CD4-positive, alpha-beta T cell (primary cell): ENCODE results near the gene CASKIN2. TPM values are rescaled to one million over a fixed set of nuclear protein-coding genes. Genes with fewer than 3 reads are reported as not detected.

ENCODE experiments used
- ATAC-seq: fragments of 200-7000 bp; cut with Tn5 transposase; one replicate; pipeline ENCODE4 v1.10.0; 2022; ENCODE audit warnings: mild to moderate bottlenecking; ENCODE audit not compliant: poor library complexity
- CTCF ChIA-PET: fragments of 350-600 bp; sonication (Branson Sonifier 250); formaldehyde crosslinking; loops from one replicate; lab custom pipeline; 2021; ENCODE audit warnings: antibody characterized with exemption, inconsistent platforms; lab: Charles Lee
- POLR2A ChIA-PET: fragments of 350-600 bp; sonication (Branson Sonifier 250); formaldehyde crosslinking; loops from one replicate; lab custom pipeline; 2021; ENCODE audit warnings: antibody characterized with exemption, inconsistent platforms; lab: Charles Lee
- DNase-seq, 14 experiments: peaks; one replicate each; pipeline ENCODE4 v3.0.0-alpha.2; 2013 to 2020; ENCODE audit warnings: mixed read lengths in 2 of 14
- H3K27ac ChIP-seq, 2 donors: one replicate each; pipeline versions ENCODE4 v1.5.1 to v1.7.0; 2013; ENCODE audit warnings: low read length in 2 of 2, low read depth in 1 of 2, mild to moderate bottlenecking in 1 of 2
- H3K27me3 ChIP-seq, 2 experiments: 1 replicate in 1 of 2; 2 replicates in 1 of 2; pipeline versions ENCODE4 v1.6.1 to v1.7.0; 2013; ENCODE audit warnings: low read length in 2 of 2, control low read depth in 1 of 2, mild to moderate bottlenecking in 1 of 2, moderate library complexity in 1 of 2; ENCODE audit not compliant: insufficient read depth in 2 of 2, control insufficient read depth in 1 of 2
- H3K36me3 ChIP-seq: one replicate; pipeline ENCODE4 v1.6.1; 2013; ENCODE audit warnings: low read length, control low read depth; ENCODE audit not compliant: insufficient read depth
- H3K4me1 ChIP-seq: one replicate; pipeline ENCODE4 v1.6.1; 2013; ENCODE audit warnings: low read length, control low read depth; ENCODE audit not compliant: insufficient read depth
- H3K4me3 ChIP-seq: one replicate; pipeline ENCODE4 v1.5.1; 2013; ENCODE audit warnings: mild to moderate bottlenecking, low read length, moderate library complexity
- H3K9me3 ChIP-seq, 2 experiments: 1 replicate in 1 of 2; 2 replicates in 1 of 2; pipeline versions ENCODE4 v1.6.1 to v1.7.0; 2013; ENCODE audit warnings: low read length in 2 of 2, mild to moderate bottlenecking in 2 of 2, control low read depth in 1 of 2, moderate library complexity in 1 of 2; ENCODE audit not compliant: control insufficient read depth in 1 of 2, insufficient read depth in 1 of 2
- H3K27ac Mint-ChIP-seq: one replicate; pipeline ENCODE4 v1.8.0; 2020; ENCODE audit warnings: mixed read lengths
- H3K27me3 Mint-ChIP-seq: one replicate; pipeline ENCODE4 v1.8.0; 2021; ENCODE audit warnings: mixed read lengths
- H3K36me3 Mint-ChIP-seq: one replicate; pipeline ENCODE4 v1.8.0; 2021; ENCODE audit warnings: low read depth, mixed read lengths
- H3K4me1 Mint-ChIP-seq: one replicate; pipeline ENCODE4 v1.8.0; 2021; ENCODE audit warnings: low read depth, mixed read lengths
- H3K4me3 Mint-ChIP-seq: one replicate; pipeline ENCODE4 v1.8.0; 2020; ENCODE audit warnings: mild to moderate bottlenecking, mixed read lengths
- H3K9me3 Mint-ChIP-seq: one replicate; pipeline ENCODE4 v1.8.0; 2020; ENCODE audit warnings: mixed read lengths
- intact Hi-C, 2 experiments: fragments of 100-400 bp; cut with DNase I in 1 of 2; cut with micrococcal nuclease in 1 of 2; formaldehyde crosslinking; loops; one replicate each; pipeline versions ENCODE4 v1.15.1 to v1.9.0; 2023 to 2025; cut with DNase I, micrococcal nuclease
- total RNA-seq, 174 experiments: library from RNA in 2 of 174; stranded (reverse) in 2 of 174; gene quantifications; one replicate each; pipeline ENCODE4 v1.2.3 and lab custom pipeline; 2021 to 2026
- TF ChIP-seq, protein P1 (sequence below): fragments of 200-600 bp; IDR thresholded peaks from one replicate; pipeline ENCODE4 v1.8.0; 2022; ENCODE audit warnings: antibody characterized with exemption, mild to moderate bottlenecking

Gene CASKIN2
- total RNA-seq, 2 experiments from 2014 or later = 0.17 to 0.25 TPM

DNA sequence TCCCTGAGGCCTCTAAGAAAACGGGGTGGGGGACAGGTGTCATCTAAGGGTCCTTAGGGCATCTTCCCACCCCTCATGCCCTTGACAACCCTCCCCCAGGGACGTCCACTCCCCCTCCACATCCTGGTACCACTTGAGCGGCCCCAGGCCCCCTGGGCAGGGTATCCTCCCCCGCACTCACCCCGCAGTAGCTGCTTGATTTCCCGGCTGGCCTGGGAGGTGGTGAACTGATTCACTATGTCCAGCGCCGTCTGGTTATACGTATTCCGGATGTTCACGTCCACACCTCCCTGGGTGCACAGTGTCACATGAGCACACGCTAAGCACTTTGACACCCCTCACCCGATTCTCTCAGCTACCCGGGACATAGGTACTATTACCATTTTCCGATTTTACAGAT lies 9.7 kb downstream of the CASKIN2 start:
- Mint-ChIP-seq H3K27ac (no peak overlapping the region), H3K4me3 (no peak overlapping the region), H3K4me1 (no peaks in the 10 kb centered on the region), H3K9me3 (no peaks in the 10 kb centered on the region), H3K36me3 (no peaks in the 10 kb centered on the region), H3K27me3 (no peaks in the 10 kb centered on the region)
- H3K4me3 ChIP-seq = no peak overlapping the region
- ATAC-seq (no peak), DNase-seq (no peak)
- ChIA-PET POLR2A (no interaction called here), CTCF (no interaction called here)
- H3K27ac ChIP-seq = no peak overlapping the region
- H3K27me3 ChIP-seq = no peaks in the 10 kb centered on the region
- H3K4me1 ChIP-seq = no peaks in the 10 kb centered on the region
- H3K9me3 ChIP-seq = no peaks in the 10 kb centered on the region
- TF ChIP-seq, protein P1, sequence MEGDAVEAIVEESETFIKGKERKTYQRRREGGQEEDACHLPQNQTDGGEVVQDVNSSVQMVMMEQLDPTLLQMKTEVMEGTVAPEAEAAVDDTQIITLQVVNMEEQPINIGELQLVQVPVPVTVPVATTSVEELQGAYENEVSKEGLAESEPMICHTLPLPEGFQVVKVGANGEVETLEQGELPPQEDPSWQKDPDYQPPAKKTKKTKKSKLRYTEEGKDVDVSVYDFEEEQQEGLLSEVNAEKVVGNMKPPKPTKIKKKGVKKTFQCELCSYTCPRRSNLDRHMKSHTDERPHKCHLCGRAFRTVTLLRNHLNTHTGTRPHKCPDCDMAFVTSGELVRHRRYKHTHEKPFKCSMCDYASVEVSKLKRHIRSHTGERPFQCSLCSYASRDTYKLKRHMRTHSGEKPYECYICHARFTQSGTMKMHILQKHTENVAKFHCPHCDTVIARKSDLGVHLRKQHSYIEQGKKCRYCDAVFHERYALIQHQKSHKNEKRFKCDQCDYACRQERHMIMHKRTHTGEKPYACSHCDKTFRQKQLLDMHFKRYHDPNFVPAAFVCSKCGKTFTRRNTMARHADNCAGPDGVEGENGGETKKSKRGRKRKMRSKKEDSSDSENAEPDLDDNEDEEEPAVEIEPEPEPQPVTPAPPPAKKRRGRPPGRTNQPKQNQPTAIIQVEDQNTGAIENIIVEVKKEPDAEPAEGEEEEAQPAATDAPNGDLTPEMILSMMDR = no peak
- no peaks in the 10 kb centered on the region for H3K36me3 ChIP-seq
- intact Hi-C loops = no loop called here

DNA sequence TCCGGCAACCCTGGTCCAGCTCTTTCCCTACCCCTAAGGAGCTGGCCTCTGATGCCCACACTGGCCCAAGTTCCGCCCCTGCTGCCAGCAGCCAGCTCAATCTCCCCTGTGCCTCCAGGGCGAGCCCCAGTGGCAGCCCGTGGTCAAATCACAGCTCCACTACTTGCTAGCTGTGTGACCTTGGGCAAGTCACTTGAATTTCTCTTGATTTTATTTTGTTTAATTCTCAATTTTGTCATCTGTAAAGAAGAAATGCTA lies 10.3 kb downstream of the CASKIN2 start:
- Mint-ChIP-seq H3K27me3 (no peaks in the 10 kb centered on the region), H3K27ac (no peak overlapping the region), H3K4me1 (no peaks in the 10 kb centered on the region), H3K4me3 (no peak overlapping the region), H3K36me3 (no peaks in the 10 kb centered on the region), H3K9me3 (no peaks in the 10 kb centered on the region)
- H3K4me1 ChIP-seq = no peaks in the 10 kb centered on the region
- TF ChIP-seq, protein P1 = no peak
- intact Hi-C loops = no loop called here
- no peaks in the 10 kb centered on the region for H3K9me3 ChIP-seq
- H3K4me3 ChIP-seq = no peak overlapping the region
- H3K27me3 ChIP-seq = no peaks in the 10 kb centered on the region
- no peak for ATAC-seq
- no peak for DNase-seq
- ChIA-PET POLR2A (interaction anchor here (1.1 kb wide), 1 partner anchor 11 kb away, joined by 3 read pairs; the partner anchor contains the start of gene TSEN54), CTCF (no interaction called here)
- no peaks in the 10 kb centered on the region for H3K36me3 ChIP-seq
- H3K27ac ChIP-seq = no peak overlapping the region

DNA sequence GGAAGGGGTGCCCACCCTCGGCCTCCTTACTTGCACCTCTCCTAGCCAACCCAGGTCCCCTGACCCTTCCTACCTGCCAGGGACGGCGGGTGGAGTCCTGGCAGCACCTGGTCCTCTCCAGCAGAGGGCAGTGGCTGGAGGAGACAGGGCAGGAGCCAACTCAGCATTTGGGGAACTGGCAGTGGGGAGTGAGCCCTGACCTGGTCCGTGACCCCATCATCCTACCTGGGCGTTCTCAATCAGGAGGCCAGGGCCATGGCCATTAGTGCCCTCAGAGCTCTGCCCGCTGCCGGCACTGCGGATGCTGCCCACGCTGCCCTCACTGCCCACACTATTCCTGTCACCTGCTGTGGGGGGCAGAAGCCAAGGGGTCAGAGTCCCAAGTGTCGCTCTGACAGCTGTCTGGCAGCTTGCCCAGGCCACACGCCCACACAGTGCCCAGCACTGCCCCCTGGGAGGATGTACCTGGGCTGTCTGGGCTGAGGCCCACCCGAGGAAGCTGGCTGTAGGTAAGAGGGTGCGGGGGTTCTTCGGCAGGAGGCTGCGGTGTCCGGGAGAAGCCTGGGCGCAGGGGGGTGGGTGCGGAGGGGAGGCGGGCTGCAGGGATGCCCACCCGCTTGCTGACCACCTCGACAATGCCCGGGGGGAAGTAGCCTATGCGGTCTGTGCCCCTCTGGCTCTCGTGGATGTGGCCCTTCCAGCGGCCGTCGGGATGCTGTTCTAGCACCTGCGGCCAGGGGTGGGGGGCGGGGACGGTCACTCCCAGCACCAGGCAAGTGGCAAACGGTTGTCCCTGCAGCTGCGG lies 10.8 kb downstream of the CASKIN2 start:
- CTCF ChIA-PET = no interaction called here
- H3K9me3 Mint-ChIP-seq = no peaks in the 10 kb centered on the region

More for the DNA sequence above, 10.8 kb downstream of the CASKIN2 start:
- POLR2A ChIA-PET = interaction anchor here (1.1 kb wide), 1 partner anchor 12 kb away, joined by 3 read pairs; the partner anchor contains the start of gene TSEN54
- intact Hi-C loops = no loop called here
- Histone ChIP-seq H3K4me1 (no peaks in the 10 kb centered on the region), H3K27ac (no peak overlapping the region), H3K4me3 (no peak overlapping the region), H3K36me3 (peaks cover 2% of the 10 kb centered on the region), H3K9me3 (no peaks in the 10 kb centered on the region), H3K27me3 (no peaks in the 10 kb centered on the region)
- H3K27ac Mint-ChIP-seq = no peak overlapping the region
- no peak overlapping the region for H3K4me3 Mint-ChIP-seq
- peak; percentile 63 for ATAC-seq
- H3K4me1 Mint-ChIP-seq = no peaks in the 10 kb centered on the region
- DNase-seq = peak in 10 of 14 experiments; percentile 25 to 68 (median 45)
- H3K27me3 Mint-ChIP-seq = no peaks in the 10 kb centered on the region
- TF ChIP-seq, protein P1 = peak; percentile 44
- no peaks in the 10 kb centered on the region for H3K36me3 Mint-ChIP-seq
